Prostate gland (tissue), 2 donors: Measurements from ENCODE around the gene RADIL. TPM values are rescaled to one million over a fixed set of nuclear protein-coding genes. Genes with fewer than 3 reads are reported as not detected.

Experiments used
- DNase-seq: peaks from one replicate; pipeline ENCODE4 v3.0.0-alpha.2; 2019; ENCODE audit warnings: low spot score
- H3K27ac ChIP-seq, 2 donors: fragments of 200-600 bp; sonication (generic); 2 replicates each; pipeline ENCODE4 v1.5.1; 2017 to 2019
- H3K27me3 ChIP-seq: fragments of 200-600 bp; sonication (generic); replicated peaks from 2 replicates; pipeline ENCODE4 v1.5.1; 2019; ENCODE audit not compliant: insufficient read depth
- H3K36me3 ChIP-seq, 2 donors: fragments of 200-600 bp; sonication (generic); 1 replicate in 1 of 2; 2 replicates in 1 of 2; pipeline versions ENCODE4 v1.5.1 to v1.8.1; 2017 to 2019
- H3K4me1 ChIP-seq: fragments of 200-600 bp; sonication (generic); replicated peaks from 2 replicates; pipeline ENCODE4 v1.5.1; 2019
- H3K4me3 ChIP-seq, 2 donors: fragments of 200-600 bp; sonication (generic); 2 replicates each; pipeline ENCODE4 v1.5.1; 2017 to 2019
- H3K9me3 ChIP-seq: fragments of 200-600 bp; sonication (generic); 2 replicates; pipeline ENCODE4 v1.5.1; 2017
- POLR2A ChIP-seq: fragments of 450-650 bp; IDR thresholded peaks from one replicate; pipeline ENCODE4 v1.6.1; 2016; ENCODE audit warnings: antibody characterized with exemption, mild to moderate bottlenecking
- POLR2AphosphoS5 ChIP-seq: sonication (generic); formaldehyde crosslinking; IDR thresholded peaks from one replicate; pipeline ENCODE4 v1.6.1; 2017; ENCODE audit warnings: antibody characterized with exemption
- WGBS: methylation state at CpG from one replicate; pipeline ENCODE4 v1.1.5; 2018; 5-methylcytosine and 5-hydroxymethylcytosine counted together
- intact Hi-C: fragments of 100-400 bp; cut with DNase I; formaldehyde crosslinking; loops from one replicate; pipeline ENCODE4 v1.14.2; 2022
- total RNA-seq, 2 donors: library from RNA; depleted of rRNA; stranded (reverse); fragments of >200 nt; gene quantifications; one replicate each; pipeline ENCODE4 v1.1.0, GENCODE V29; 2016
- TF ChIP-seq, protein P1 (sequence below), 4 experiments: fragments of 200-600 bp in 2 of 4; fragments of 450-650 bp in 2 of 4; sonication (generic) in 2 of 4; IDR thresholded peaks; 1 replicate in 3 of 4; 2 replicates in 1 of 4; pipeline ENCODE4 v1.5.1; 2016 to 2019; ENCODE audit warnings: antibody characterized with exemption in 4 of 4, mild to moderate bottlenecking in 2 of 4, moderate library complexity in 2 of 4

Gene RADIL
- total RNA-seq, 2 donors from 2014 or later, result 1.8 to 12.0 TPM

GRCh38 chr7:4832711-4833110 lies 50.8 kb downstream of the RADIL start:
- TF ChIP-seq, protein P1, sequence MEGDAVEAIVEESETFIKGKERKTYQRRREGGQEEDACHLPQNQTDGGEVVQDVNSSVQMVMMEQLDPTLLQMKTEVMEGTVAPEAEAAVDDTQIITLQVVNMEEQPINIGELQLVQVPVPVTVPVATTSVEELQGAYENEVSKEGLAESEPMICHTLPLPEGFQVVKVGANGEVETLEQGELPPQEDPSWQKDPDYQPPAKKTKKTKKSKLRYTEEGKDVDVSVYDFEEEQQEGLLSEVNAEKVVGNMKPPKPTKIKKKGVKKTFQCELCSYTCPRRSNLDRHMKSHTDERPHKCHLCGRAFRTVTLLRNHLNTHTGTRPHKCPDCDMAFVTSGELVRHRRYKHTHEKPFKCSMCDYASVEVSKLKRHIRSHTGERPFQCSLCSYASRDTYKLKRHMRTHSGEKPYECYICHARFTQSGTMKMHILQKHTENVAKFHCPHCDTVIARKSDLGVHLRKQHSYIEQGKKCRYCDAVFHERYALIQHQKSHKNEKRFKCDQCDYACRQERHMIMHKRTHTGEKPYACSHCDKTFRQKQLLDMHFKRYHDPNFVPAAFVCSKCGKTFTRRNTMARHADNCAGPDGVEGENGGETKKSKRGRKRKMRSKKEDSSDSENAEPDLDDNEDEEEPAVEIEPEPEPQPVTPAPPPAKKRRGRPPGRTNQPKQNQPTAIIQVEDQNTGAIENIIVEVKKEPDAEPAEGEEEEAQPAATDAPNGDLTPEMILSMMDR (IDR thresholded peaks at IDR 0.05), result no peak
- TF ChIP-seq POLR2A (no peak), POLR2AphosphoS5 (no peak)
- Histone ChIP-seq H3K4me3 (no peak overlapping the region), H3K27me3 (no peaks in the 10 kb centered on the region), H3K36me3 (no peaks in the 10 kb centered on the region), H3K4me1 (no peaks in the 10 kb centered on the region), H3K9me3 (no peaks in the 10 kb centered on the region), H3K27ac (no peak overlapping the region)
- DNase-seq, result no peak
- 91% methylated on average over 16 of the region's 16 CpGs for WGBS
- intact Hi-C loops, result loop anchor here (10.0 kb wide), 1 partner anchor 52 kb away; the partner anchor contains the start of gene RADIL

DNA sequence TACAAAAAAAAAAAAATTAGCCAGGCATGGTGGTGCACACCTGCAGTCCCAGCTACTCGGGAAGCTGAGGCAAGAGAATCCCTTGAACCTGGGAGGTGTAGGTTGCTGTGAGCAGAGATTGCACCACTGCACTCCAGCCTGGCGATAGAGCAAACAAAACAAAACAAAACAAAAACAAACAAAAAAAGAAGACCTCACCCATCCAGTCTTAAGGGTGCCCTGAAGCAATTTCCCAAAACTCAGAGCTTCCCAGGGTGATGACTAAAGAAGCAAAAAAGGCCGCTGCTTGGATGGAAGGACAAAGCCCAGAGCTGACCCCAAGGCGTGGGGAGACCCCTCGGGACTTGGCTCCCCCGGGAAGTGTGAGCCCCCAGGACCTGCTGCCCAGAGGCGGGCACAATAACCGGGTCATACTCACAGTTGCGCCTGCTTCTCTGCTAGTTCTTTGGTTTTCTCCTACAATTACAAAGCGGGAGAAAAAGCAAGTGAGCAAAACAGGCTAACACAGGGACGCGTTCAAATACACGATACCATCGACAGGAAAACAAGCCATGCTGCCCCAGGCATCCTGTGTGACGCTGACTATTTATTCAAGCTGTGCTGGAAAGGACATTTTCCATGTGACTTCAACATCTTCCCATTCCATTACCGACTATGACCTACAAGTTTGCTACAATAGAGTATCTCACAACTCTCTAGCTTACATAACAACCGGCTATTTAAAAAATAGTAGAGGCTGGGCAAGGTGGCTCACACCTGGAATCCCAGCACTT lies 51.6 kb downstream of the RADIL start:
- H3K36me3 ChIP-seq, result no peaks in the 10 kb centered on the region
- no peaks in the 10 kb centered on the region for H3K4me1 ChIP-seq
- no peak overlapping the region for H3K27ac ChIP-seq
- intact Hi-C loops, result loop anchor here (10.0 kb wide), 1 partner anchor 53 kb away; the partner anchor contains the start of gene RADIL
- TF ChIP-seq, protein P1 (IDR thresholded peaks at IDR 0.05), result no peak
- TF ChIP-seq POLR2A (no peak), POLR2AphosphoS5 (no peak)
- no peaks in the 10 kb centered on the region for H3K27me3 ChIP-seq
- DNase-seq, result no peak
- no peak overlapping the region for H3K4me3 ChIP-seq
- WGBS, result 87% methylated on average over 17 of the region's 17 CpGs
- H3K9me3 ChIP-seq, result no peaks in the 10 kb centered on the region

DNA sequence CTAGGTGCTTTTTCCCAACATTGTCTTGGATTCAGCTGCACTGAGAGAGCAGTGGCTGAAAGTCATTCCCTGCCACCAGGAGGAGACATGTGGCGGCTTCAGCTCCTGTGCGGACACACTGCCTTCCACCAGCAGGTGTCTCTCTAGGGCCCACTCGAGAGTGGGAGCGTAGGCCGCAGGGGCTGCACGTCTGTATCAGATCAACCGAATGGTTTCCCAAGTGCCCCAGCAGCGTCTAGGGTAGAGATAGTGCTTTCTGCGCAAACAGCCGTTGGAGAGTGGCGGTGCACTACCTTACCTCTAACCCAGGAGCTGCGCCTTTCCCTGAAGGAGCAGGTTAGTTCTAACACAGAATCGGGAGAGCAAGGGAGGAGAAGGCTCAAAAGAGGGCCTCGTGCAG lies 53.3 kb downstream of the RADIL start:
- intact Hi-C loops, result loop anchor here (10.0 kb wide), 1 partner anchor 55 kb away; the partner anchor contains the start of gene RADIL
- Histone ChIP-seq H3K27ac (no peak overlapping the region), H3K9me3 (no peaks in the 10 kb centered on the region), H3K36me3 (no peaks in the 10 kb centered on the region), H3K27me3 (no peaks in the 10 kb centered on the region), H3K4me3 (no peak overlapping the region), H3K4me1 (no peaks in the 10 kb centered on the region)
- TF ChIP-seq POLR2AphosphoS5 (peak; percentile 8), POLR2A (no peak)
- TF ChIP-seq, protein P1 (IDR thresholded peaks at IDR 0.05), result peak in 3 of 4 experiments; percentile 31 to 67 (median 54)
- 46% methylated on average over 13 of the region's 14 CpGs for WGBS
- DNase-seq, result no peak

GRCh38 chr7:4828720-4829383 lies 54.7 kb downstream of the RADIL start:
- TF ChIP-seq POLR2AphosphoS5, result no peak
- TF ChIP-seq, protein P1 (IDR thresholded peaks at IDR 0.05), result no peak
- TF ChIP-seq POLR2A, result no peak
- Histone ChIP-seq H3K4me1 (no peaks in the 10 kb centered on the region), H3K9me3 (no peaks in the 10 kb centered on the region), H3K36me3 (no peaks in the 10 kb centered on the region), H3K4me3 (no peak overlapping the region), H3K27ac (no peak overlapping the region), H3K27me3 (no peaks in the 10 kb centered on the region)
- no peak for DNase-seq
- WGBS, result 90% methylated on average over 17 of the region's 17 CpGs
- intact Hi-C loops, result no loop called here
